GM12892 (cell line): Measurements from ENCODE around the gene TBC1D22A.

ENCODE experiments used
- POLR2A ChIP-seq: IDR thresholded peaks from 2 replicates; pipeline ENCODE4 v1.6.1; 2011; ENCODE audit warnings: low read depth, low read length, control low read depth
- TAF1 ChIP-seq: IDR thresholded peaks from 2 replicates; pipeline ENCODE4 v1.6.1; 2011; ENCODE audit warnings: low read depth, mild to moderate bottlenecking, control low read depth, low read length, borderline replicate concordance

DNA sequence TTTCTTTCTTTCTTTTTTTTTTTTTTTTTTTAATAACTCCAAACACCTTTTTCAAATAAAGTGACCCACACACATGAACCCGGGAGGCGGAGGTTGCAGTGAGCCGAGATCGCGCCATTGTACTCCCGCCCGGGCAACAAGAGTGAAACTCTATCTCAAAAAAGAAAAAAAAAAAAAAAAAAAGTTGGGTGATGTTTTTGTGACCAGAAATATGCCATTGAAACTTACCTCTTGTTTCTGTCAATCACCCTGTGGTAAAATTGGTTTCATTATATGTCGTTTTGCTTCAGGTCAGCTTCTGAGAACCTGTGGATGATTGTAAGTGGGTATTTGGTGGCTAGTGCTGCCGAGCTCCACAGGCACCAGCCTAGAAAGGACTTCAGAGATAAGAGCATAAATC is 238.8 kb downstream of the TBC1D22A start:
- TF ChIP-seq POLR2A, result no peak
- no peak for TF ChIP-seq TAF1
